Retinal pigment epithelial cell (primary cell): ENCODE data around the gene TRIM25.

Experiments
- DNase-seq: peaks from one replicate; pipeline ENCODE4 v3.0.0-alpha.2; 2010; ENCODE audit warnings: low read depth
- H3K4me3 ChIP-seq: 2 replicates; pipeline ENCODE4 v1.5.1; 2011; ENCODE audit warnings: mild to moderate bottlenecking, low read length, control low read depth, moderate library complexity
- TF ChIP-seq, protein P1 (sequence below): conservative IDR thresholded peaks from 2 replicates; pipeline ENCODE4 v1.5.1; 2011; ENCODE audit warnings: low read depth, low read length, control low read depth, inconsistent platforms

The TRIM25 gene

GRCh38 chr17:56894859-56895455, 18.9 kb downstream of the TRIM25 start:
- TF ChIP-seq, protein P1, sequence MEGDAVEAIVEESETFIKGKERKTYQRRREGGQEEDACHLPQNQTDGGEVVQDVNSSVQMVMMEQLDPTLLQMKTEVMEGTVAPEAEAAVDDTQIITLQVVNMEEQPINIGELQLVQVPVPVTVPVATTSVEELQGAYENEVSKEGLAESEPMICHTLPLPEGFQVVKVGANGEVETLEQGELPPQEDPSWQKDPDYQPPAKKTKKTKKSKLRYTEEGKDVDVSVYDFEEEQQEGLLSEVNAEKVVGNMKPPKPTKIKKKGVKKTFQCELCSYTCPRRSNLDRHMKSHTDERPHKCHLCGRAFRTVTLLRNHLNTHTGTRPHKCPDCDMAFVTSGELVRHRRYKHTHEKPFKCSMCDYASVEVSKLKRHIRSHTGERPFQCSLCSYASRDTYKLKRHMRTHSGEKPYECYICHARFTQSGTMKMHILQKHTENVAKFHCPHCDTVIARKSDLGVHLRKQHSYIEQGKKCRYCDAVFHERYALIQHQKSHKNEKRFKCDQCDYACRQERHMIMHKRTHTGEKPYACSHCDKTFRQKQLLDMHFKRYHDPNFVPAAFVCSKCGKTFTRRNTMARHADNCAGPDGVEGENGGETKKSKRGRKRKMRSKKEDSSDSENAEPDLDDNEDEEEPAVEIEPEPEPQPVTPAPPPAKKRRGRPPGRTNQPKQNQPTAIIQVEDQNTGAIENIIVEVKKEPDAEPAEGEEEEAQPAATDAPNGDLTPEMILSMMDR, result no peak
- no peak for DNase-seq
- H3K4me3 ChIP-seq, result no peak overlapping the region

DNA sequence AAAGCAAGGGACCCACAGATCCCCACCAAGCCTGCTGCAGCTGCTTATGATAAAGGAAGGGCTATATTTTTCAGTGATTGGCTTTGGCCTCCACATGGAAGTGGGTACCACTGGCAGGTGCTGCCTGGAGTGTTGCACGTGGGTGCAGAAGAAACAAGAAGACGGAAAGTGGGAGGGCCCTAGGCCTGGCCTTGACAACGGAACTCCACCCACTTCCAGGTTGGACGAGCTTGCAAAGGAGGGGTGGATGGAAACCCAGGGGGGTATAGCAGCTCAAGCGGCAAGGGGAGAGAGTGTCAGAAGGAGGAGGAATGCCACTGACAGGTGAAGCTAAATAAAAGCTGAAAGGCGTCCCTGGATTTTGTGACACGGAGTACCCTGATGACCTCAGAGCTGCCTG, 20.3 kb downstream of the TRIM25 start:
- DNase-seq, result no peak
- TF ChIP-seq, protein P1, result no peak
- no peak overlapping the region for H3K4me3 ChIP-seq

- no peak for DNase-seq
- no peak overlapping the region for H3K4me3 ChIP-seq
- TF ChIP-seq, protein P1, result no peak
Measured at GRCh38 chr17:56892333-56892732, 21.5 kb downstream of the TRIM25 start.

DNA sequence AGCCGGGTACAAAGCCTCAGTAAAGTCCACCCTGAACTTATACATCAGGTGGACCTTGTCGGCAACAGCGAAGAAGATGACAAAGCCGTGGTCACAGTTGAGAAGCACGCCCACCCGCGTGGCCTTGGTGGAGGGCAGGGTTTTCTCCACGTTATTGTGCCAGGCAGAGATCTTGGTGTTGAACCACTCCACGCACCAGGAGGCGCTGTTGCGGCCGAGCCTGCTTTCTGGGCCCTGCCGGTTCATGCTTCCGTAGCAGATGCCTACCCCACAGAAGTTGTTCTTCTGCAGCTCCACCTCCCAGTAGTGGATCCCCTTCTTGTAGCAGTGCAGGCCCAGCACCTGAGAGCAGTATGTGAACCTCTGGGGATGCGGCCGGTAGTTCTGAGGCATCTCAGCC, 22.1 kb downstream of the TRIM25 start:
- no peak for DNase-seq
- no peak overlapping the region for H3K4me3 ChIP-seq
- TF ChIP-seq, protein P1, result peak; percentile 55

DNA sequence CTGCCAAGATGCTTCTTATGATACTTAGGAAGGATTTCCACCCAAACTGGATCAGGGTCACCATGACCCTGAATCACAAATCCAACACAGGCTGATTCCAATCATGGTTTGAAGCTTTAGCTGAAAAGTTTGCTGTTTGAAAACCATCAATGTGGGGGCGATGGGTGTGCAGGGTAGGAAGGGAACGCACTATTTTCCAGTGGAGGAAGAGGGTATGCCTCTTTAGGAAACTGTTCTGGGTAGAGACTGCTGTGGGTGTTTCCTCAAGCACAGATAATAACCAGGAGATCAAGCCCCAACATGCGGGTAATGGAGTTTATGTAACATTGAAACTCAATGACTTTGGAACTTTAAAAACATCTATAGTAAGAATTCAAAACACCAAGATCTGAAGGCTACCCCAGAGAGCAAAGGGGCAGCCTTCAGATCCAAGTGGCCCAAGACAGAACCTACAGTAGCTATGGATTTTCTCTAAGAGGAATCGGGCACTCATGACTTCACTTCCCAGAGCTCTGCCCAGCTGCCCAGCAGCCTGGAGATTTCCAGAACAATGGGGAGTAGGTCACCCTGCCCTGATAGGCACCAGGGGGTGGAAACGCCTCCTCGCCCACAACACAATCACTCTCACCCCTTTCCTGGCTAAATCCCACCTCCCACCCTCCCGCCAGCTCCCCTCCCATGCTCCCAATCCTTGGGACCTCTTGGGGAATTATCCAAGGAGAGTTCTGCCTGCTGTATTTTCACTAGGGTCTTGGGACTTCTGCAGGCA, 22.8 kb downstream of the TRIM25 start:
- TF ChIP-seq, protein P1, result no peak
- DNase-seq, result no peak
- H3K4me3 ChIP-seq, result no peak overlapping the region

DNA sequence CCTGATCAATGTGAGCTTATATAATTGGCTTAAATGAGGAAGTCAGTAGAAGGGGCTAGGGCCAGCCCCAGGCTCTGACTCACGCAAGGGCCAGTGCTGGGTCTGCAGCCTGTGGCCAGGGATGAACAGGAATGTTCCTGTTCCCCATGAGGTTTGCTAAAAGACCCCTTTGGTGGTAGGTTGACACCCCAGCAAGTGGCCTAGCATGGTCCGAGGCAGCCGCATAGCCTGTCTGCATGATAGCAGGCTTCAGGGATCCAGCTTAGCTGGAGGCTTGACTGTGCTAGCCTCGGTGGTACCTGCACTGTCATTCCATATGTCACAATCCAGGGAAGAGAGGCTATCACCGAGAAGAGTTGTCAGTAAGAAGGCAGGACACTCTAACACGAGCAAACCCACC, 23.5 kb downstream of the TRIM25 start:
- DNase-seq, result no peak
- H3K4me3 ChIP-seq, result no peak overlapping the region
- TF ChIP-seq, protein P1, result no peak
